NCI-H82 treated with DMSO at 0.1 percent for 48 hours (cell line): Measurements from ENCODE around the gene SLFN12L.

Experiments
- DNase-seq: peaks from one replicate; lab custom pipeline; 2025; ENCODE audit not compliant: unreplicated experiment; lab: John Stamatoyannopoulos, UW

SLFN12L gene

DNA sequence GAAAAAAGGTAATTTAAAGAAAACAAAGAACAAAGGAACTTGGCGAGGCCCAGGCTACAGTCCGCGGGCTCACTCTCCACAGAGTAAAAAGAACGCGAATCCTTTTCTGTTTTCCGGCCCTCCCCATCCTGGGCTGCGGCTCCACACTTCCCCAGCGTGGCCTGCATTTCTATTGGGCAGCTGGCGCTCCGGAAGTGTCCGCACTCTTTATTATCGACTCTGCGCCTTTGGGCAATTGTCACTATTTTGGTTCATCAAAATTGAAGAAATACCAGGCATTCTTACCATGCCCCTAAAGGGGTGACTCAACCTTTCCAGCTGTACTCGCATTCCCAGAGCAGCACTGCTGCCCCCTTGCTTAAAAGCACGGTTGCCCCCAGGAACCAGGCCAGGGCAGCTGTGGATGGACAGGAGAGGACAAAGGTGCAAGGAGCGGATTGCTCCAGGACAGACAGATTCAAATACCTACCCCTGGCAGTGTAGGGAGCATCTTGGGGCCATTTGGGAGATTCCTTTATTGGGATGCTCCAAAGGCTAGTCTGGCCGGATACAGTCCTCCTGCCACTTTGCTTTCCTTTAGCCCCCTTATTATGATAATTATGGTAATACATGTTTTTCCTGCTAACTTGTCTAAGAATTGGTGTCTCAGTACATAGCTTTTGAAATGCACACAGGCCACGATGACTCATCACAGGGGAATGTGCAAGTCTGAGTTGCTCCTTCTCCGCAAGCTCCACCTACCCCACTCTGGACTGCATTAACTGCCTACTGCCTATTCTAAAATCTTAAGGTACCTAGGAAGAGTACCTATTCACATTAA is 104.2 kb downstream of the SLFN12L start:
- DNase-seq: no peak

DNA sequence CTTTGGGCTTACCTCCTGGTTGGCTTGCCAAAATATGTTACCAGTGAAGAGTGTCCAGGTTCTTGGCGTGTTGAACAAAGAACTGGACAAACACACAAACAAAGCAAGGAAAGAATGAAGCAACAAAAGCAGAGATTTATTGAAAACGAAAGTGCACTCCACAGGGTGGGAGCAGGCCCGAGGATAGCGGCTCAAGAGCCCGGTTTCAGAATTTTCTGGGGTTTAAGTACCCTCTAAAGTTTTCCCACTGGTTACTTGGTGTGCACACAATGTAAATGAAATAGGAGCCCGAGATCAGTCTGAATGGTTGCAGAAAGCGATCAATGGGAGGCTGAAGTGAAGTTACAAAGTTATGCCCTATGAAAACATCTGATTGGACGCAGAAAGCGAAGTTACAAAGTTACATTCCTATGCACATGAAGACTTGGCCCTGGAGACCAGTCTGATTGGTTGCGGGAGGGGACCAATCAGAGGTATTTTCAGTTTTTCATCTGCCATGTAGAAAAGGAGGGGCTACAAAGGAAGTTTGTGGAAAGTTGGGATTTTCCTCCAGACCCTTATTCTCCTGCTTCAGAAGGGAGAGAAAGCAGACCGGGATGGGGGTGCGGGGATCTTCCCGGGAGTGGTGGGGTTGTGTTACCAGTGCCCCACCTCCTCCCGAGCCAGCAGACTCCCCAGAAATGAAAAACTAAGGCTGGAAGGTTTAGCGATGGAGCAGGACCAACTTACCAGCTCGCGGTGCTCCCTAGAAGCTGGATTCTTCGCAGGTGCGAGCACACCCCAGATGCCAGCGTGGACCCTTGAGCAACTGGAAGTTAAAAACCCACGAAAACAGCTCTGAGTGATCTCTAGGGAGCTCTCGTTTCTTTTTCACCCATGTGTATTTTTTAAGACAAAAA is 105.1 kb downstream of the SLFN12L start, which contains the start of gene SLFN12:
Gene SLFN12 (minus strand): TSS at position 325 of the 899 bp plus-strand sequence. CDS start 9,472 bp downstream, outside the sequence.
- DNase-seq: no peak

DNA sequence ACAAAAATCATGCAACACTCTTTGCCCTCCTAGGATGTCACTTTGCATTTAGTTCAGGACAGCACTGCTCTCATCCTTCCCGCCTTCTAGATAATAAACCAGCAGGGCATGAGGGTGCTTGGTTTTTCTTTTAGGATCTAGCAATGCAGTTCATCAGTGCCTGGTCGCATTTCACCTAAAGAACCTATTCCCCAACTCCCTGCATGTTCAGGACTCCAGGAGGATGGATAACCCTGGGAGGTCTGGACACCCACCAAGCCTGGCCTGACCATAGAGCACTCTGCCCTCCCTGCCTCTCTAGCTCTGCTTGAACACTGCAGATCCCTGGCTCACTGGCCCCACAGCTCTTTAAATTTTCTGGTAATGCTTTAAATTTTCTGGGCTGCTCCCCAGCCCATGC is 107.8 kb downstream of the SLFN12L start:
- no peak for DNase-seq

DNA sequence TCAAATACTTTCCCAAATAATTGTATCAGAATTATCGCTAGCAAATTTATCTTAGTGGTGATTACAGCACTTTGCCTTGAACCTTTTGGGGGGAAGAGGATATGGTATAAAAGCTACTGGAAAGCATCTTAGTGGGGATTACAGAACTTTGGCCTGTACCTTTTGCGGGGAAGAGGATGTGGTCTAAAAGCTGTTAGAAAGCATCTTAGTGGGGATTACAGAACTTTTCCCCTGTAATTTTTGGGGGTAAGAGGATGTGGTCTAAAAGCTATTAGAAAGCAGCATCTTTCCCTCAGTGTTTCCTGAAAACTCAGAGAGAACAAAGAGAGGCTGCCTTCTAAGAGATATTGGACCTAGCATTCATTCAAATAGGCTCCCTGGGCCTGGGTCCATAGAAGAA is 109.2 kb downstream of the SLFN12L start:
- DNase-seq: no peak

DNA sequence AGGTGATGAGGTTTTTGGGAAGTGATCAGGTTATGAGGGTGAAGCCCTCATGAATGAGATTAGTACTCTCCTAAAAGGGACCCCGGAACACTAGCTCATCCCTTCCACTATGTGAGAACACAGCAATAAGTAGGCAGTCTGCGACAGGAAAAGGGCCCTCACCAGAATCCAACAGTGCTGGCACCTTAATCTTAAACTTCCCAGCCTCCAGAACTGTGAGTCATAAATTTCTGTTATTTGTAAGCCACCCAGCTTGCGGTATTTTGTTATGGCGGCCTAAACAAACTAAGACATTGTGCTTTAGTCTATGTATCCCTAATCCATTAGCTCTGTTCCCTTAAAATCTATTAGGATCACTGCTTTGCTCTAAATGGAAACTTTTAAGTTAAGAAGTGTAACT is 113.7 kb downstream of the SLFN12L start:
- no peak for DNase-seq
